Epithelial cell of proximal tubule (primary cell): ENCODE measurements around the gene ARHGEF33. TPM values are rescaled to one million over a fixed set of nuclear protein-coding genes. Genes with fewer than 3 reads are reported as not detected.

Experiments
- DNase-seq: peaks from one replicate; pipeline ENCODE4 v3.0.0-alpha.2; 2011; ENCODE audit warnings: low read depth
- H3K4me3 ChIP-seq: 2 replicates; pipeline ENCODE4 v1.5.1; 2011; ENCODE audit warnings: low read depth, mild to moderate bottlenecking, low read length
- total RNA-seq: library from RNA; depleted of rRNA; stranded (reverse); fragments of >200 nt; gene quantifications from 2 replicates; pipeline ENCODE4 v1.2.3, GENCODE V29; 2015
- TF ChIP-seq, protein P1 (sequence below): conservative IDR thresholded peaks from 2 replicates; pipeline ENCODE4 v1.5.1; 2012; ENCODE audit warnings: low read depth, mild to moderate bottlenecking, low read length

The ARHGEF33 gene
- under 0.01 and 0.22 TPM in 2 replicates for total RNA-seq

DNA sequence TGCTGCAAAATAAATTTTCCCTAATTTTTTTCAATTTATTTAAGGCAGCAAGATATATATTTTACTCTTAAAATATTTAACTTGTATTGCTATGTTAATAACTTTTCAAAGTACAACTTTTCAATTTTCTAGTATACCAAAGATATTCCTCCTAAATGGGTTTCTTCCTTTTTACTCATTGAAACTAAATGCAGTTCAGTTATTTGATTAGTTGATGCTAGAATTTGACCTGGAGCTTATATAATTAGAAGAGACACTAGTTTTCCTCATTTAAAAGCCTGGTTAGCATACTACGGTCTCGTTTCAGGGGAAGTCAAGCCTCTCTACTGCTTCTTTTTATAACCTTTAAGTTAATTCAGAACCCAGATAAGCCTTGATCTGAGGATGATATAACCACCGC lies at the start of gene ARHGEF33:
ARHGEF33 (plus strand) TSS at position 301 of the 400 bp plus-strand sequence. CDS start 29,573 bp downstream, outside the sequence.
- DNase-seq = no peak
- TF ChIP-seq, protein P1, sequence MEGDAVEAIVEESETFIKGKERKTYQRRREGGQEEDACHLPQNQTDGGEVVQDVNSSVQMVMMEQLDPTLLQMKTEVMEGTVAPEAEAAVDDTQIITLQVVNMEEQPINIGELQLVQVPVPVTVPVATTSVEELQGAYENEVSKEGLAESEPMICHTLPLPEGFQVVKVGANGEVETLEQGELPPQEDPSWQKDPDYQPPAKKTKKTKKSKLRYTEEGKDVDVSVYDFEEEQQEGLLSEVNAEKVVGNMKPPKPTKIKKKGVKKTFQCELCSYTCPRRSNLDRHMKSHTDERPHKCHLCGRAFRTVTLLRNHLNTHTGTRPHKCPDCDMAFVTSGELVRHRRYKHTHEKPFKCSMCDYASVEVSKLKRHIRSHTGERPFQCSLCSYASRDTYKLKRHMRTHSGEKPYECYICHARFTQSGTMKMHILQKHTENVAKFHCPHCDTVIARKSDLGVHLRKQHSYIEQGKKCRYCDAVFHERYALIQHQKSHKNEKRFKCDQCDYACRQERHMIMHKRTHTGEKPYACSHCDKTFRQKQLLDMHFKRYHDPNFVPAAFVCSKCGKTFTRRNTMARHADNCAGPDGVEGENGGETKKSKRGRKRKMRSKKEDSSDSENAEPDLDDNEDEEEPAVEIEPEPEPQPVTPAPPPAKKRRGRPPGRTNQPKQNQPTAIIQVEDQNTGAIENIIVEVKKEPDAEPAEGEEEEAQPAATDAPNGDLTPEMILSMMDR = no peak
- no peak within 1 kb of the TSS for H3K4me3 ChIP-seq

DNA sequence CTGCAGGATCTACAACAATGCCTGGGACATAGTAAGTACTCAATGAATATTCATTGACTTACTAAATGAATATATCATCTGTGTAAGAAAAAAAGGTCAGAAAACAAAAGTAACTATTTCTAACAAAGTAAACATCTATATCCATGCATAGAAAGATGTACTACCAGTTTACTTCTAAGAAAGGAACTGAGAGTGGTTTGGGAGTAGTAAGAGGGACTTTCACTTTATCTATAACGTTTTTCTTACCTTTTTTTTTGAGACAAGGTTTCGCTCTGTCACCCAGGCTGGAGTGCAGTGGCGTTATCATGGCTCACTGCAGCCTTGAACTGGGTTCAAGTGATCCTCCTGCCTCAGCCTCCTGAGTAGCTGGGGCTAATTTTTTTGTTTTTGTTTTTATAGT lies 39.6 kb upstream of the ARHGEF33 start:
- no peak for DNase-seq
- TF ChIP-seq, protein P1 = no peak

DNA sequence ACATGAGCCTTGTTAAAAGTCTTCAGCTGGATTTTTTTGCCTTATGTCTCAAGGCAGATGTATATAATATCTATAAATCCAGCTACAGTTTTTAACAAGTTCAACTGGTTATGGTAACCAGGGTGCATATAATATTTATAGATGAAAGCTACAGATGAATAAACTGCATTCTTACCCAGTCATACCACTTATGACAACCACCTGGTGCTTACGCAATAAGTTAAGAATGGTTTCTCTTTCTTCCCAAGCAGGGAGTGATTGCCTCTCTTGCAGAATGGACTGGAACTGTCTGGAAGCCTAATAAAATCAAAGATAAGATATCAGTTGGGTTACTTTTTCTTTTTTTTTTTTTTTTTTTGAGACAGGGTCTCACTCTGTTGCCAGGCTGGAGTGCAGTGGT lies 33.5 kb upstream of the ARHGEF33 start:
- DNase-seq = no peak

More for the DNA sequence above, 39.6 kb upstream of the ARHGEF33 start:
- no peak overlapping the region for H3K4me3 ChIP-seq

DNA sequence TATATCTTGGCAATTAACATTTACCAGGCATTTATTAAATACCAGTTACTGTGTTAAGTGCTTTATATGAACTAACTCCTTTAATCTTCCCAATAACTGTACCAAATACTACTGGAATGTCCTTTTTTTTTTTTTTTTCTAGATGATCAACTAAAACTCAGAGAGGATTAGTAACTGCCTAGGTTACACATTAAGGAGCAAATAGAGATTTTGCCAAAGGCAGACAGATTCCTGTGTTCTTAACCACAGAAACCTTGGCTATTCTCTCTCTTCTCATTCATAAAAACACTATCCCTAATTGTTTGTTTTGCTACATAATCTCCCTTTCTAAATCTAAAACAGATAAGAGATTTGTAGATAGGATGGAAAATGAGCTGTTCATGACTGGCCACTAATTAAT lies 27.2 kb upstream of the ARHGEF33 start:
- DNase-seq = peak; percentile 18
- peak overlapping the region; percentile 39 for H3K4me3 ChIP-seq
- TF ChIP-seq, protein P1 = no peak

More for the DNA sequence above, 33.5 kb upstream of the ARHGEF33 start:
- TF ChIP-seq, protein P1 = no peak
- no peak overlapping the region for H3K4me3 ChIP-seq

DNA sequence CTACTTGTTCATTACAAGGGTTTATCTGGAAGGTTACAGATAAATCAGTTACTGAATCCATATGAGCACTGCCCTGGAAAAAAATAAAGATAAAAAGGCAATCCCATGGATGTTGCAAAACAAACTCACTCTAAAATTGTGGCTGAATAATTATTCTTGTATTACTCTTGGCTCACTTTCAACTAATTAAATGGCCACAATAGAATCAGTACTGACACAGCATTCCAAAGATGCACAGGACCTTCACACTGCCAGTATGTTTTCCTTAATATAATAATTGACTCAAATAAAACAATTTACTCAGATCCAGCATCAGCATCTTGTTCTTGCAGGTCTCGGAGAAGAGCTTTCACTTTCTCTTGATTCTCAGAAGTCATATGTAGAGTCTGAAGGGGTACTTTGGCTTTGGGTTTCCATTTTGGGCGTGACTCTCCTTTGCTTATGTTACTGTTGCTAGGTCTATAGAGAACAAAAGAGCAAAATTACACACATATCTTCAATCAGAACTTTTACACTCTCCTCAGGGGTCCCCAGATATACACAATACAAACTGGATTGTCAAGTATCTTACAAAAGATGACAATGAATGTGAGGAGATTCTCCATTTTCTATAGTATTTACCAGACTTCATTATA lies 26.5 kb upstream of the ARHGEF33 start:
- DNase-seq = peak; percentile 38
- H3K4me3 ChIP-seq = peak overlapping the region; percentile 39
- TF ChIP-seq, protein P1 = no peak

DNA sequence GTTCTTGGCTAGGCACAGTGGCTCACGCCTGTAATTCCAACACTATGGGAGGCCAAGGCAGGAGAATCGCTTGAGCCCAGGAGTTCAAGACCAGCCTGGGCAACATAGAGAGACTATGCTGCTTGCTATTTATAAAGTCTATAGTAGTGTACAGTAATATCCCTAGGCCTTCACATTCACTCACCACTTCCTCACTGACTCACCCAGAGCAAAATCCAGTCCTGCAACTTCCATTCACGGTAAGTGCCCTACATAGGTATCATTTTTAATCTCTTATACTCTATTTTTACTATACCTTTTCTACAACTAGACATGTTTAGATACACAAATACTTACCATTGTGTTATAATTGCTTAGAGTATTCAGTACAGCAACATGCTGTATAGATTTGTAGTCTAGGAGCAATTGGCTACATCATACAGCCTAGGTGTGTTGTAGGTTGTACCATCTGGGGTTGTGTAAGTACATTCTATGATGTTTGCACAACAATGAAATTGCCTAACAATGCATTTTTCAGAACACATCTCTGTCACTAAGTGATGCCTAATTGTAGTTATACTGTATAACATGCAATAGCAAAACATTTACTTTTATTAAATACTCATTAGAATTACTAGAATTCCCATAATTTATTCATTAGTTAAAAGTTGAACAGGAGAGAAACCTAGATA lies 22.8 kb upstream of the ARHGEF33 start:
- TF ChIP-seq, protein P1 = no peak
- no peak overlapping the region for H3K4me3 ChIP-seq
- no peak for DNase-seq
